ENCODE data around the gene PLXNA2.

DNA sequence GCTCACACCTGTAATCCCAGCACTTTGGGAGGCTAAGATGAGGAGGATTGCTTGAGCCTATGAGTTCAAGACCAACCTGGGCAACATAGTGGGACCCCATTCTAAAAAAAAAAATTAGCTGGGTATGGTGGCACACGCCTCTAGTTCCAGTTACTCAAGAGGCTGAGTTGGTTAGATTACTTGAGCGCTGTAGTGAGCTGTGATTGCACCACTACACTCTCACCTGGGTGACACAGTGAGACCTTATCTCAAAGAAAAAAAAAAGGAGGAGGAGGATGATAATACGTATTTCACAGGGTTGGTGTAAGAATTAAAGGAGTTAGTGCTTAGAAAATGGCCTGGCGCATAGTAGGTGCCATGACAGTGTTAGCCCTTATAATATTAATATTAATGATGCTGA, 144.1 kb downstream of the PLXNA2 start:
- no peak for TF ChIP-seq ZBTB26 (CRISPR knock-in tag; IDR thresholded peaks at IDR 0.05; ENCODE audit: borderline replicate concordance)
- TF ChIP-seq CTCF (CRISPR knock-in tag; IDR thresholded peaks at IDR 0.05) = no peak
- TF ChIP-seq PHB2 (IDR thresholded peaks at IDR 0.05; ENCODE audit: partially characterized antibody) = no peak
- no peak for TF ChIP-seq IKZF4 (CRISPR knock-in tag; IDR thresholded peaks at IDR 0.05; ENCODE audit: borderline replicate concordance, low read depth, not compliant biosample characterization)
- no peak for TF ChIP-seq ZNF234 (CRISPR knock-in tag; conservative IDR thresholded peaks at IDR 0.05)
- no peak for TF ChIP-seq ZSCAN12 (CRISPR knock-in tag; IDR thresholded peaks at IDR 0.05)
- TF ChIP-seq MAFG (CRISPR knock-in tag; IDR thresholded peaks at IDR 0.05) = no peak
- TF ChIP-seq ZNF609 (CRISPR knock-in tag; IDR thresholded peaks at IDR 0.05; ENCODE audit: borderline replicate concordance) = no peak
- TF ChIP-seq FOXC1 (CRISPR knock-in tag; IDR thresholded peaks at IDR 0.05; ENCODE audit: borderline replicate concordance) = no peak

All from HepG2 (cell line).